Measurements from ENCODE around the gene FOXI3.

FOXI3 gene

DNA sequence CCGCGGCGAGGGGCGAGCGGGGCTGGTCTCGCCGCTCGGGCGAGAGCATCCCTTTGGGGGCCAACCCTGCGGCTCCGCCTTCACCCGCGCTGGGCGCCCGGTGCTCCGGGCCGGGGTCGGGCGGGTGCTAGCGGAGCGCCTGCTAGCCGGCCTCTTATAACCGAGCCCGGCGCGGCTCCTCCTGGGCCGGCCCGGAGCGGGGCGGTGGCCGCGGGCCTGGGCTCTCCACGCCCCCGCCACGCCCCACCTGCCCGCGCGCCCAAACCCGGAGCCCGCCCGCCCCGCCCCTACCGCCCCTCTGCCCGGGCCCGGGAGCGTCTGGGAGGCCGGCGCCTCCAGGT, at the start of gene FOXI3:
FOXI3 (minus strand) TSS at position 129 of the 341 bp plus-strand sequence. CDS start 158 bp downstream, outside the sequence.
- H3K4me3 ChIP-seq (replicated peaks; ENCODE audit: low read depth, low read length), result no peak within 1 kb of the TSS
- no peak for DNase-seq (ENCODE audit: extremely low read depth, insufficient read length)

DNA sequence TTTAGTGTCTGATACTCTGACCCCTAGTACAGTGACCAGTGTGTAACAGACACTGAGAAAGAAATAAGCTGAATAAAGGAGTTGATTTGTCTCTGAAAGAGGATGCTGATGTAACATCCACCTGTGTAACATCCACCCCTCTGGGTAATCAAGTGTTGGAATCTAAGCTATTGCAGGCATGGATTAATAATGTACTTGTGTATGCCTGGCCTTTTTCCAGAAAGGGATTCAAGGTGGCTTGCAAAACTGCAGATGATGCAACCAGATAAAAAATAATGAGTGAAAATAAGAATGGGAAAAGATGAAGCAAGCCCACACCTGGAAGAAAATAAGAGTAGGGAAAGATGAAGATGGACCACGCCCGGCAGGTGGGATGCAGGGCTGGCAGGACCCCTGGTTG, 48.2 kb upstream of the FOXI3 start:
- TF ChIP-seq, protein P1, sequence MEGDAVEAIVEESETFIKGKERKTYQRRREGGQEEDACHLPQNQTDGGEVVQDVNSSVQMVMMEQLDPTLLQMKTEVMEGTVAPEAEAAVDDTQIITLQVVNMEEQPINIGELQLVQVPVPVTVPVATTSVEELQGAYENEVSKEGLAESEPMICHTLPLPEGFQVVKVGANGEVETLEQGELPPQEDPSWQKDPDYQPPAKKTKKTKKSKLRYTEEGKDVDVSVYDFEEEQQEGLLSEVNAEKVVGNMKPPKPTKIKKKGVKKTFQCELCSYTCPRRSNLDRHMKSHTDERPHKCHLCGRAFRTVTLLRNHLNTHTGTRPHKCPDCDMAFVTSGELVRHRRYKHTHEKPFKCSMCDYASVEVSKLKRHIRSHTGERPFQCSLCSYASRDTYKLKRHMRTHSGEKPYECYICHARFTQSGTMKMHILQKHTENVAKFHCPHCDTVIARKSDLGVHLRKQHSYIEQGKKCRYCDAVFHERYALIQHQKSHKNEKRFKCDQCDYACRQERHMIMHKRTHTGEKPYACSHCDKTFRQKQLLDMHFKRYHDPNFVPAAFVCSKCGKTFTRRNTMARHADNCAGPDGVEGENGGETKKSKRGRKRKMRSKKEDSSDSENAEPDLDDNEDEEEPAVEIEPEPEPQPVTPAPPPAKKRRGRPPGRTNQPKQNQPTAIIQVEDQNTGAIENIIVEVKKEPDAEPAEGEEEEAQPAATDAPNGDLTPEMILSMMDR (IDR thresholded peaks at IDR 0.05; ENCODE audit: insufficient read depth, low read length, poor library complexity, severe bottlenecking), result no peak
- no peak for DNase-seq (ENCODE audit: extremely low read depth, insufficient read length)
- Histone ChIP-seq H3K27me3 (replicated peaks; ENCODE audit: control insufficient read depth, insufficient read depth, low read length) (no peaks in the 10 kb centered on the region), H3K4me3 (replicated peaks; ENCODE audit: low read depth, low read length) (no peak overlapping the region), H3K36me3 (ENCODE audit: control insufficient read depth, insufficient read depth, low read length) (no peaks in the 10 kb centered on the region)

More for the DNA sequence above, at the start of gene FOXI3:
- TF ChIP-seq, protein P1 (IDR thresholded peaks at IDR 0.05; ENCODE audit: insufficient read depth, low read length, poor library complexity, severe bottlenecking), result no peak
- H3K36me3 ChIP-seq (ENCODE audit: control insufficient read depth, insufficient read depth, low read length), result no peaks in the 10 kb centered on the region
- peaks cover 3% of the 10 kb centered on the region; the same call in 1 of the 2 replicates for H3K27me3 ChIP-seq (replicated peaks; ENCODE audit: control insufficient read depth, insufficient read depth, low read length)

DNA sequence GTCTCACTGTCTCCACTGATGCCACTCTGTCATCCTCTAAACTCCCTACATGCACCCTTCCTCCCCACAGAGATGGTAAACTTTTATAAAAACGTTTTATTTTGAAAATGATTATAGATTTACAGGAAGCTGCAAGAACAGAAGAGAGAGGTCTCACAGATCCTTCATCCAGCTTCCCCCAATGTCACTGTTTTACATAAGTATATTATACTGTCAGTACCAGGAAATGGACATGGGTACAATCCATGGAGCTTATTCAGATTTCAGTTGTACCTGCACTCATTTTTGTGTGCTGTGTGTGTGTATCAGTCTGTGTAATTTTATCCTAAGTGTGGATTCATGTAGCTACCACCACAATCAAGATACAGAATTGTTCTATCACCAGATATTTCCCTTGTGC, 46.7 kb upstream of the FOXI3 start:
- TF ChIP-seq, protein P1 (IDR thresholded peaks at IDR 0.05; ENCODE audit: insufficient read depth, low read length, poor library complexity, severe bottlenecking), result no peak
- Histone ChIP-seq H3K27me3 (replicated peaks; ENCODE audit: control insufficient read depth, insufficient read depth, low read length) (no peaks in the 10 kb centered on the region), H3K4me3 (replicated peaks; ENCODE audit: low read depth, low read length) (no peak overlapping the region), H3K36me3 (ENCODE audit: control insufficient read depth, insufficient read depth, low read length) (no peaks in the 10 kb centered on the region)
- DNase-seq (ENCODE audit: extremely low read depth, insufficient read length), result no peak

DNA sequence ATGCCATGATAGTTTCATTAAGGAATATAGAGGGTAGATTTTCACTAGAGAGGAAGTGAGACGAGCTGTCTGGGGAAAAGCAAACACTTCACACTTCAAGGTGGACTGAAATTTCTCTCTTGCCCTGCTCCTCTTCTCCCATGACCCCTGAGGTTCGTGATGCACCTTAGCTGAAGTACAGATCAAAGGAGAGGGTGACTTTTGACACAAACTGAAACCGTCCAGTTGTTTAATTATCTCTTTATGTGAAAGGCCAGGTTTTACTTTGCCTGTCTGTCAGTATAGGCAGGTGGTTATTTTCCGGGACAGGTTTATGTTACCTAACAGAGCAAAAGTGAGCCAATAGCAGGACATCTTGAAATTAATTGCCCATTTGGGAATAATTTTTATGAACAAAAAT, 41.0 kb upstream of the FOXI3 start:
- Histone ChIP-seq H3K27me3 (replicated peaks; ENCODE audit: control insufficient read depth, insufficient read depth, low read length) (no peaks in the 10 kb centered on the region), H3K36me3 (ENCODE audit: control insufficient read depth, insufficient read depth, low read length) (no peaks in the 10 kb centered on the region), H3K4me3 (replicated peaks; ENCODE audit: low read depth, low read length) (no peak overlapping the region)
- TF ChIP-seq, protein P1 (IDR thresholded peaks at IDR 0.05; ENCODE audit: insufficient read depth, low read length, poor library complexity, severe bottlenecking), result no peak
- no peak for DNase-seq (ENCODE audit: extremely low read depth, insufficient read length)

DNA sequence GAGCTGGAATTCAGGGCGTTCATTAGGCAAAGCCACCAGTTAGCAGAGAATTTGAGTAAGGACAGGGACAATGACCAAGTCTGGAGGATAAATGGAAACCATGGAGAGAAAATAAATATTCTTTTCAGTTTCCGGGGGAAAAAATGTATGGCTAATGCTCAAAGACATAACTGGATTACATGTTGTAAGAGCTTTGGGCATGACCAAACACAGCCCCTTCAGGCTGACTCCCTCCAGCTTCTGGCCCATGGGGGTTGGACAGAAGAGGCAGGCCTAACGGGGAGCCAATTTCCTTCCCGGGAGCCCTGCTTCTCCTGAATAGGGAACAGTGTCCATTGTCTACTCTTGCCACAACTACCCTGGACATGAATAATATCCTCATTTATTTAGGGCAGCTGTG, 39.5 kb upstream of the FOXI3 start:
- Histone ChIP-seq H3K36me3 (ENCODE audit: control insufficient read depth, insufficient read depth, low read length) (no peaks in the 10 kb centered on the region), H3K27me3 (replicated peaks; ENCODE audit: control insufficient read depth, insufficient read depth, low read length) (no peaks in the 10 kb centered on the region), H3K4me3 (replicated peaks; ENCODE audit: low read depth, low read length) (no peak overlapping the region)
- no peak for DNase-seq (ENCODE audit: extremely low read depth, insufficient read length)
- TF ChIP-seq, protein P1 (IDR thresholded peaks at IDR 0.05; ENCODE audit: insufficient read depth, low read length, poor library complexity, severe bottlenecking), result no peak

DNA sequence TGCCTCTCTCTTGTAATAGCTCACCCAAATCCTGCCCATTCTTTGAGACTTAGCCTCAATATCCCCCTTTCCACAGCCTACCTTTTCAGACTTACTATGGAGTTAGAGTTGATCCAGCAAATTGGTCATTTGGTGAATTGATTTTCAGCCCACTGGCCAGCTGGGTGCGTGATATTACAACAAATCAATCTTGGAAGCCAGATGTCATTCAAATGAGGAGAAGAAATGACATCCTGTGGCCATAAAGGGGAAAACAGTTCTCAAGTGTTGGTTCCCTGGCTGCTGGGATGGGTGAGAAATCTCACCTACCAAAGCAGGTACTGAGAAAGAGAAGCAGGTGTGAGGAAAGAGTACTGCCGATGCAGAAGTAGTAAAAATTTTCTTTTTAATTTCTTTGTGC, 36.7 kb upstream of the FOXI3 start:
- no peak for DNase-seq (ENCODE audit: extremely low read depth, insufficient read length)
- H3K36me3 ChIP-seq (ENCODE audit: control insufficient read depth, insufficient read depth, low read length), result no peaks in the 10 kb centered on the region
- H3K4me3 ChIP-seq (replicated peaks; ENCODE audit: low read depth, low read length), result no peak overlapping the region
- no peaks in the 10 kb centered on the region for H3K27me3 ChIP-seq (replicated peaks; ENCODE audit: control insufficient read depth, insufficient read depth, low read length)
- TF ChIP-seq, protein P1 (IDR thresholded peaks at IDR 0.05; ENCODE audit: insufficient read depth, low read length, poor library complexity, severe bottlenecking), result no peak

All from GM06990 (cell line).